Measurements from ENCODE around the gene MFN1. TPM values are rescaled to one million over a fixed set of nuclear protein-coding genes. Genes with fewer than 3 reads are reported as not detected.

Gene MFN1
- total RNA-seq, 1 experiment from 2014 or later: 45.2 TPM

- no peak overlapping the region for H2AFZ ChIP-seq (ENCODE audit: low read length)
- no peak overlapping the region for H4K8ac ChIP-seq (replicated peaks; ENCODE audit: insufficient read length, low read depth, low read length)
- no peak for TF ChIP-seq CTCF (conservative IDR thresholded peaks at IDR 0.05)
- no peak overlapping the region for H3K4me2 ChIP-seq (ENCODE audit: insufficient read depth, insufficient read length, low read length)
- H3K23me2 ChIP-seq (ENCODE audit: insufficient read length, low read depth, low read length, poor library complexity, severe bottlenecking): no peaks in the 10 kb centered on the region
- no peak for DNase-seq
- H3K27ac ChIP-seq (ENCODE audit: insufficient read length, low read depth, low read length): no peak overlapping the region
- H3K56ac ChIP-seq (ENCODE audit: insufficient read length, low read depth, low read length): no peak overlapping the region
- H3K79me1 ChIP-seq (ENCODE audit: insufficient read depth, low read depth, low read length, poor library complexity, severe bottlenecking): no peaks in the 10 kb centered on the region
- no CpG with 5 or more reads among the region's 2 CpGs for WGBS (ENCODE audit: extremely low coverage, insufficient read length, low lambda C conversion rate)
- H3K4ac ChIP-seq (ENCODE audit: low read depth, low read length): no peak overlapping the region
- H3K27me3 ChIP-seq (ENCODE audit: insufficient read depth, low read length): no peaks in the 10 kb centered on the region
- H2BK120ac ChIP-seq (ENCODE audit: low read depth, low read length, poor library complexity, severe bottlenecking): no peak overlapping the region
- Mint-ChIP-seq H3K9me3 (no peaks in the 10 kb centered on the region), H3K4me3 (no peak overlapping the region), H3K27me3 (ENCODE audit: low read depth) (no peaks in the 10 kb centered on the region), H3K36me3 (ENCODE audit: insufficient read depth in 1 of 3, low read depth in 3 of 3) (peaks cover 2 to 9% (median 9%) of the 10 kb centered on the region in 3 experiments; a peak in 2 of 7 replicates), H3K27ac (no peak overlapping the region), H3K4me1 (peaks cover 8% of the 10 kb centered on the region in 2 experiments)
- H2BK5ac ChIP-seq (ENCODE audit: insufficient read length, low read length): no peak overlapping the region
- H3K4me1 ChIP-seq (ENCODE audit: insufficient read depth, low read length): no peaks in the 10 kb centered on the region
- no peak overlapping the region for H2AK5ac ChIP-seq (ENCODE audit: insufficient read length, low read length)
- no peak overlapping the region for H2BK20ac ChIP-seq (ENCODE audit: low read depth, low read length, poor library complexity, severe bottlenecking)
- H3T11ph ChIP-seq (ENCODE audit: low read length): no peak overlapping the region
- H3K23ac ChIP-seq (ENCODE audit: insufficient read length, low read depth, low read length): no peak overlapping the region
- H3K14ac ChIP-seq (ENCODE audit: insufficient read depth, low read length): no peak overlapping the region
- no peak overlapping the region for H2BK15ac ChIP-seq (ENCODE audit: low read depth, low read length)
- no peak overlapping the region for H3K18ac ChIP-seq (ENCODE audit: insufficient read length, low read depth, low read length)
- no peak overlapping the region for H2BK12ac ChIP-seq (ENCODE audit: insufficient read length, low read depth, low read length)
- H3K9me3 ChIP-seq (ENCODE audit: control insufficient read depth, low read depth, low read length): no peaks in the 10 kb centered on the region
- no peak overlapping the region for H4K5ac ChIP-seq (ENCODE audit: insufficient read length, low read depth, low read length)
- no peak overlapping the region for H4K91ac ChIP-seq (ENCODE audit: insufficient read length, low read depth, low read length)
- H3K9ac ChIP-seq (ENCODE audit: extremely low read depth, insufficient read length, low read length): no peak overlapping the region
- H3K79me2 ChIP-seq (ENCODE audit: insufficient read depth, low read length): no peaks in the 10 kb centered on the region
- H4K20me1 ChIP-seq (ENCODE audit: control insufficient read depth, insufficient read depth, insufficient read length): no peaks in the 10 kb centered on the region
These were observed 67.3 kb downstream of the MFN1 start for GRCh38 chr3:179414804-179415203.
